Measurements from ENCODE around the gene EIF3I. TPM values are rescaled to one million over a fixed set of nuclear protein-coding genes. Genes with fewer than 3 reads are reported as not detected.

The EIF3I gene
- total RNA-seq, 1 donor from 2014 or later: 284 TPM

DNA sequence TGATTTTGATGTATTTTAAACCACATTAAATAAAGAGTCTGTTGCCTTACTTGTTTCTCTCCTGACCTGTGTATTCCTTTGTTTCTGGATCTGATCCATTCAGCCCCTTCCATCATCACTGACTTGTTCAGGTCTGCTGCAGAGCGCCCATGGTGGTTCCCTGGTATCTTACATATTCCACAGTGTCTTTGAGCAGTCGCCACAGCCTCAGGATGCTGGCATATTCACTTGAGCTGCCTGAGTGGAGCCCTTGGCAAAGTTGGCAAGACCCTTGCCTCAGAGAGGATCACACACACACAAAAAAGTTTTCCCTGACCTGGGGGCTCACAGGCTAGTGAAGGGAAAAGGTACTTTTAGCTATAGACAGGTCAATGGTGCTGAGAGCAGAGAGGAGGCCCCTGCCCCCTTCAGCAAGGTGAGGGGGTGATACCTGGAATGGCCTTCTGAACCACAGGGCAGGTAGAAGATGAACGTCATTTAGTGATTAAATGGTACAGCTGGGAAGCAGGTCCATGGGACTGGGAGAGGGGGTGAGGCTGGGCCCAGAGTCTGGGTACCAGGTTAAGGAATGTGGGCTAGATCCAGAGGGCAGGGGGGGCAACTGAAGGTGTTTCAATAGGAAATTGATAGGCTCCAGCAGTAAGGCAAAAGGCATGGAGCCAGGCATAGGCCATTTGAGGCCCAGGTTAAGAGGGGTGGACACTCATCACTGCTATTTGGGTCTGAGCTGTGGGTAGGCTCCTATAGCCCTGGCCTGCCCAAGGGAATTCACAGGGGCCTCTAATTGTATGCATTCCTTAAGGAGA is 23.8 kb upstream of the EIF3I start:
- DNase-seq (ENCODE audit: low read depth in 2 of 2): no peak

DNA sequence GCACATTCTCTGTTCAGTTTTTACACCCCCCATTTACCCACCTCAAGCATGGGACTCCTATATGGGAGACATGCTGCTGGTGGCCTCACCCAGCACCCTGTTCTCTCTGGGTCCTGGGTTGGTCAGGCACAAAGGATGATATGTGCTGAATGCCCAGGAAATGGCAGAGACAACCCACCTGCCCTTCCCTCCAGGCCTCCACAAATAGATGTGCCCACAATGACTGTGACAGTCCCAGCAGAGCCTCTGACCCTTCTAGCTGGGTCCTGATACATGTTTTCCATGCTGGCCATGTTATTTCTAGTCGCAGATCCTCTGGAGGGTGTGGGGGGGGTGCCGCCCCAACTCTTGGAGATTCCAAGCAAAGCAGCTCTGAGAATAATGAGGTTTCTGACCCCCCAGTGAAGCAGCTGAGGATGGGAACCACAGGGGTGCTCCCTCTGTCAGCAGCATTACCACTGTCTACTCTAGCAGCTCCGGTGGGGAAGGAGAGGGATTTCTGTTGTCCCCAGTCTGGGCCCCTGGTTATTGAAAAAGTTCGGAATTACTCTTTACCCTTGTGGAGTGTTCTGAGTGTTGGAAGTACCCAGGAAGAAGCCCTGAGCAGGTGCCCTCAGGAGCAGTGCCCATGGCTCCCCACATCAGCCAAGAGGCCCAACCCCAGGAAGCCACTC is 23.0 kb upstream of the EIF3I start:
- DNase-seq (ENCODE audit: low read depth in 2 of 2): no peak

DNA sequence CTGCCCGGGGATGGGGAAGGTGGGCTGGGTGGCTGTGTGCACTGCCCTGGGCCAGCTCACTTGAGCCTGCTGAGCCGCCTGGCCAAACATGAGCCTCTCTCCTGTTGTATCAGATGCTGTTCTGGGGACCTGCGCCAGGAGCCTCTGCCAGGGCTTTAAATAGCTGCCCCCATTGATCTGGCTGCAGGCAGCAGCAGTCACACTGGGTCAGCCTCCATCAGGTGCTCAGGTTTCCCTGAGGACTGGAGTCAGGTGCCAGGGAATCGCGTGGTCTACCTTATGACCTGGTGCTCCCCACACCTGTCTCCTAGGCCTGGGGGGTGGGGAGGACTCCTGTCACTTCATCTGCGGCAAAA is 22.5 kb upstream of the EIF3I start:
- DNase-seq (ENCODE audit: low read depth in 2 of 2): no peak

DNA sequence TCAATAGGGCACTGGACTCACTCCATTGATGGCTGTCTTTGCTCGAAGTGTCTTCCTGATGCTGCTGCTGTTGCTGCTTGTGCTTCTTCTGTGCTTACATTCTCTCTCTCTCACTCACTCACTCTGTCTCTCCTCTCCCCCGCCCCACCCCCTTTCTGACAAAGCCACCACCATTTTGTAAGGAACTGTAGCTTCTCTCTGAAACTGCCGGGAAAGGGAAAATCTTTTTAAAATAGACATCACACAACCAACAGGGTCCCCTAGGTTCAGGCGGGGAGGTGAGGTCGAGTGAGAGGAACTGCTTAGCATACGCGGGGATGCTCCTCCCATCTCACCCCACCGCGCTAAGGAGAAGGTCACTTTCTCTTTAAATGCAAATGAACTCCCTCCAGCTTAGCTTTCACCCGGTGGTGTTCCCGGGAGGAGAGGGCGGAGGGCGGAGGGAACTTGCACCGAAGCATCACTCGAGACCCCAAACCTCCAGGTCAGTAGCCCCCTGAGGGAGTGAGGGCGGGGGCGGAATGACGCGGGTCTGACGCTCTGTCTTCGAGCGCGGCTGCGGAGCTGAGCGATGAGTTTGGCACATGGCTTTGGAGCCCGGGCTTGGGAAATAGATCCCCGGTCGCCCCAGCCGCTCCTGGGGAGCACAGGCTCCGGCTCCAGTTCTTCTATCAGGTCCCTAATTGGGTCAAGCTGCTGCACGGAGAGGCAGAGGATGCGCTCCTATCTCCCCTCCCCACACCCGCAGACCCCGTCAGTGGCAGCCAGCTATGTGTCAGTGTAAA is 21.8 kb upstream of the EIF3I start, which contains the start of gene CCDC28B:
CCDC28B (plus strand) TSS at position 370 of the 785 bp plus-strand sequence. CDS start 1,341 bp downstream, outside the sequence.
- DNase-seq (ENCODE audit: low read depth in 2 of 2): peak in 1 of 2 donors; percentile 41

DNA sequence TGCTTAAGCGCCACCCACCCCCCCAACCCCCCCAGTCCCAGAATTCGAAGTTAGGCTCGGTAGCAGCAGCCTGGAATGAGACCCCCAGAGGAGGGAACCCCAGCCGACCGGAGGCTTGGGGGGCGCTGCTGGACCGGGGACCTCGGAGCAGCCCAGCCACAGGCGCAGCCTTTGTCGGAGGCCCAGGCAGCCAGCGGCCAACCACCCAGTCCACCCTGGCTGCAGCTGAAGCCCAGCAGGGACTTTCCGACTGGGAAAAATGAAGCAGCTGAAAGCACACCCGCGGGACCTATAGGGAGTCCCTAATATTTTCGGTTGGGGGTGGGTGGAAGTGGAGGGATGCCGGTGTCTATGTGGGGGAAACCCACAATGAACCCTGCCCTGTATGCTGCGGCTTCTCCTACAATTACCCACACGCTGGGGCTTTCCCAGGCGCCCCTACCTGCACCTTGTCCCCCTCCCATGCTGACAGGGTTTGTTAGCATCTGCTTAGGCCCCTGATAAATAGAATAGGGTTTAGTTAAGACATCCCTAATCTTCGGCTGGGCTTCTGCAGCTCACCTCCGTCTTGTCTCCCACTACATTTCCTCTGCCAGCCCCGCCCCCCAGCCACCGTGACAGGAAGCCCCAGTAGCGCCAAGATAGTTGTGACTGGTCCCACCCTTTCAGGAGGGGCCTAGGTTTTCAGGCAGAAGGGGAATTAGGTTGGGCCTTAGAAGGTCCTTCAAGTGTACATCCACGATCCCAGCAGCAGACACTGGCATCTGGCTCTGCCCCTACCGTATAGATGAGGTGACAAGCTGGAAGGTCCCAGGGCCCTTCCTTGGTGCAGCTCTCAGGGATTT is 21.0 kb upstream of the EIF3I start:
- peak; percentile 60 to 75 for DNase-seq (ENCODE audit: low read depth in 2 of 2)

DNA sequence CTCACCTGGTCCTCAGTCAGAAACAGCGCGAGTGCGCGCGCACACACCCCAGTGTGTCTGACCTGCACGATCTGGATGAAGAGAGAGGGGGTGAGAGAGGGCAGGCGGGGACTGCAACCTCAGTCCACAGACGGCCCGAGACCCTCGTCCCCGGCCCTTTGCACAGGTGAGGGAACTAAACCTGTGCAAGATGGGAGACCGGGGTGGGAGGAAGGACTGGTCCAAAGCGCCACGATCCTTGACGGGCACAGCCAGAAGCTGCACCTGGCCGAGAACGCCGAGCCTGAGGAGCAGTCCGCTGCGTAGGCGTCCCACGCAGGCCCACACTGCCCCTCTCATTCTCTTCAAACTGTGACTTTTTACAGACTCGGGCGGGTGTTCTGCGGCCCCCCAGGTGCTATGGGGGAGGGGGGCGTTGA is 17.3 kb upstream of the EIF3I start:
- DNase-seq (ENCODE audit: low read depth in 2 of 2): no peak

DNA sequence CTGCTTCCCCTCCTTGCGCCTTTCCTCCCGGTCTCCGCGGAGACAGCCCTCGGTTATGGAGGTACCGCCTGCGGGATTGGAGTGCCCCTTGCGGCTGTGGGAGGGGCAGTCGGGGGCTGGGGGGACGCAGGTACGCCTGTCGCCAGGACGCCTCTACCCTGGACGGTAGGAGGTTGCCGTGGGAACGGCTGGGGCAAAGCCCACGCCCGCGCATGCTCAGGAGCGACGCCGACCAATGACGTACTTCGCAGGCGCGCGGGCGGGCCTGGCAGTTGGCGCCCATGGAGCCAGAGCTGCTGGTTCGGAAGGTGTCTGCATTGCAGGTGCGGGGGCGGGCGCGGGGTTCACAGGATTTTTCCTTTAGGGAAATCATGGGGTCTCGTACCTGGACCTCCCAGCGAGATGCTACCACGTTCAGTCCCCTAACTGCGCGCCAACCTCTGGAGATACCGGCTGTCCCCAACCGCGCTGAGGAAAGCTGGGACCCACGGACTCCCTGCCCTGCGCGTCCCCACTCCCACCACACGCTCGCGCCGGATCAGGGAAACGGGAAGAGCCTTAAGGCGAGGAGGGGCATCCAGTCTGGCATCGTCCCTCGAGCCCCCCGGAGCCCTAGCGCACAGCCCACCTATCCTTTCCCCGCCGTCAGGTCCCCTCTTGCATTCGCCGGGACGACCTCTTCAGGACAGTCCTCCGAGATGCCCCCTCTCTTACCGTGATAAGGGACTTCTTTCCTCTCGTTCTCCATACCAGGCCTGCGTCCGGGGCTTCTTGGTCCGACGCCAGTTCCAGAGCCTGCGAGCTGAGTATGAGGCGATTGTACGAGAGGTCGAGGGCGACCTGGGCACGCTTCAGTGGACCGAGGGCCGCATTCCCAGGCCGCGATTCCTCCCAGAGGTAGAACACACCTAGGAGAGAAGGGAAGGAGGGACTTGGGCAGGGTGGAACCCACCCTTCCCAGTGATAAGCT is 16.5 kb upstream of the EIF3I start, which contains the start of gene IQCC:
IQCC (plus strand) TSS at position 271 of the 970 bp plus-strand sequence; CDS start at position 282, 11 bp downstream.
- DNase-seq (ENCODE audit: low read depth in 2 of 2): peak; percentile 66 to 84

DNA sequence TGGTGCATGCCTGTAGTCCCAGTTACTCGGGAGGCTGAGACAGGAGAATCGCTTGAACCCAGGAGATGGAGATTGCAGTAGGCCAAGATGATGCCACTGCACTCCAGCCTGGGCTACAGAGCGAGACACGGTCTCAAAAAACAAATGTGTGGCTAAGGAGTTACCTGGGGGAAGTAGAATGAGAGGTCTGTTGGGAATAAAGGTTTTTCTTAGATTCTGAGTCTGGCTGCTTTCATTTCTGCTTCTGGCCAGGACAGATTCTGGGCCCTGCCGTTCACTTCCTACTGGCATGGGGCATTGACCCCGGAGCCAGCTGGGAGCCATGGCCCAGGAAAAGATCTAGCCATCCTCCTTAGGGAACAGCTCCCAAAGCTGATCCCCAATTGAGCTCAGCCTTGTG is 13.7 kb upstream of the EIF3I start:
- DNase-seq (ENCODE audit: low read depth in 2 of 2): no peak

DNA sequence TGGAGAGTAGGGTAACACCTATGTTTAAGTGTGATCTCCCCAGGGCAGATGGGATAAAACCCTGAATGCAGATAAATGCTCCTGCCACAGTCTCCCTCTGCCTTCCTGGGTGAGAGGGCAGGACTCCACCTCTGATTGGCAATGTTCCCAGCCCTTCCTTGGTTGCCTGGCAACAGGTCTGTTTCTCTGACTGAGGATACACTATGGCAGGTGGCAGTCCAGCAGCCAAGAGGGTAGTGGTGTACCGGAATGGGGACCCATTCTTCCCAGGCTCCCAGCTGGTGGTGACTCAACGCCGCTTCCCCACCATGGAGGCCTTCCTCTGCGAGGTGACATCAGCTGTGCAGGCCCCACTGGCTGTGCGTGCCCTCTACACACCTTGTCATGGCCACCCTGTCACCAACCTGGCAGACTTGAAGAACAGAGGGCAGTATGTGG is 13.3 kb upstream of the EIF3I start, which contains the start of gene DCDC2B:
DCDC2B (plus strand) TSS at position 199 of the 438 bp plus-strand sequence; CDS start at position 204, 5 bp downstream.
- DNase-seq (ENCODE audit: low read depth in 2 of 2): no peak

DNA sequence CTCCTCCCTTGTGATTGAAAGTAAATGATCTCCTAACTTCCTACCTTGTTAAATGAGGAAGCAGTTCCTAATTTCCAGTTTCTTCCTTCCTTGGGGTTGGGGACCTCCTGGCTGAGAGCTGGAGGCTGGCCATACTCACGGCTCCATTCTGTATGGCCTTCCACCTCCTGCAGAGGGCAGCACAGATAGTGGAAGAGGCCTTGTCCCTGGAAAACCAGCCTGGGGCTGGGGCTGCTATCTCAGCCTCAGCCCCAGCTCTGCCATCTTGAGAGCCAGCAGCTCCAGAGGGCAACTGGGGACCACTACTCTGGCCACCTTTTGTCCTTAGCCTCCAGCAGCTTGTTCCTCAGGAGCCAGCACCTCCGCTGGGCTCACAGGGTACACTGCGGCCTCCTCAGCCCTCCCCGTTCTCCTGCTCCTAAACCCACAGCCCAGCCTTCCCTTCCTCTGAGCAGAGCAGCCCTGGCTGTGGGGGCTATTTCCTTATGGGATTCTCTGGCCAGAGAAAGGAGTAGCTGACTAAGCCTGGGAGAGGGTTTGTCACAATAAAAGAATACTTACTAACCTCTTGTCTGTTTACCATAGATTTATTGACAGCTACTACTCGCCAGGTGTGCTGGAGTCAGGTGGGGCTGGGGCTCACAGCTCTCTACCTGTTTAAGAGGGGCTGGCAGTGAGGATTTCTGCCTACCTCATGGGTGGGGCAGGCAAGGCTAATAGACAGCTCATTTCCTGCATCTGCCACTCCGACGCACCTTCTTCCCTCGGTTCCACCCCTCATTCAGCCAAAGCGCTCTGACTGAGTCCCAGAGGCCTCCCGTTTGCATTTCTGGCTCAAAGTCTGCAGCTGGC is 6.4 kb upstream of the EIF3I start:
- peak; percentile 55 to 77 for DNase-seq (ENCODE audit: low read depth in 2 of 2)

DNA sequence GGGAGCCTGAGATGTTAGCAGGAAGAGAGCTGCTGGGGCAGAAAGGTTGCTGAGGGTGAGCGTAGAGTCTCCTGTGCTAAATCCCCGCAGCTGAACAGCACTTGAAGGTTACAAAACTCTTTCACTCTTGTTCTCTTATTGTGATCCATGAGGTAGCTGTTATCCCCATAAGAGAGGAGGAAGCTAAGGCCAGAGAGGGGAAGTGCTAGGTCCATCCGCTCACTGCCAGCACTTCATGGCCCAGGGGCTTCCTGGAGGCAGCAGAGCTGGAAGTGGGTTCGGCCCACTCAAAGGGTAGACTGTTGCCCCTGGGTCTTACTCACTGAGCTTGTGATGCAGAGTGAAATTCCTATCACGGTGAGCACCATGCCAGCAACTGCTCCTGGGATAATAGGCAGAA is 5.6 kb upstream of the EIF3I start:
- DNase-seq (ENCODE audit: low read depth in 2 of 2): peak in 1 of 2 donors; percentile 20

DNA sequence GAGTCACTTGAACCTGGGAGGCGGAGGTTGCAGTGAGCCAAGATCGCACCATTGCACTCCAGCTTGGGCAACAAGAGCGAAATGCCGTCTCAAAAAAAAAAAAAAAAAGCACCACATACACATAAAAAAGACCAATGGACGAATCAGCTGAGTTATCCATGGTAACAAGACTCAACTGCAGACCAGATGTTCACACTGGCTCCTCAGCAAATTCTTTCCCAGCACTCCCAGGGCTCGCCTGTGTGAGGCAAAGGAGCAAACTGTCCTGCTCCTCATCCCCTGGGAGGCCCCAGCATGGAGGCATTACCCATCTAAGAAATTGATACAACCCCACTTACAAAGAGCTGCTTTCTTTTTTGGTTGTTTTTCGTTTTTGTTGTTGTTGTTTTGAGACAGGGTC is 3.2 kb upstream of the EIF3I start:
- no peak for DNase-seq (ENCODE audit: low read depth in 2 of 2)

DNA sequence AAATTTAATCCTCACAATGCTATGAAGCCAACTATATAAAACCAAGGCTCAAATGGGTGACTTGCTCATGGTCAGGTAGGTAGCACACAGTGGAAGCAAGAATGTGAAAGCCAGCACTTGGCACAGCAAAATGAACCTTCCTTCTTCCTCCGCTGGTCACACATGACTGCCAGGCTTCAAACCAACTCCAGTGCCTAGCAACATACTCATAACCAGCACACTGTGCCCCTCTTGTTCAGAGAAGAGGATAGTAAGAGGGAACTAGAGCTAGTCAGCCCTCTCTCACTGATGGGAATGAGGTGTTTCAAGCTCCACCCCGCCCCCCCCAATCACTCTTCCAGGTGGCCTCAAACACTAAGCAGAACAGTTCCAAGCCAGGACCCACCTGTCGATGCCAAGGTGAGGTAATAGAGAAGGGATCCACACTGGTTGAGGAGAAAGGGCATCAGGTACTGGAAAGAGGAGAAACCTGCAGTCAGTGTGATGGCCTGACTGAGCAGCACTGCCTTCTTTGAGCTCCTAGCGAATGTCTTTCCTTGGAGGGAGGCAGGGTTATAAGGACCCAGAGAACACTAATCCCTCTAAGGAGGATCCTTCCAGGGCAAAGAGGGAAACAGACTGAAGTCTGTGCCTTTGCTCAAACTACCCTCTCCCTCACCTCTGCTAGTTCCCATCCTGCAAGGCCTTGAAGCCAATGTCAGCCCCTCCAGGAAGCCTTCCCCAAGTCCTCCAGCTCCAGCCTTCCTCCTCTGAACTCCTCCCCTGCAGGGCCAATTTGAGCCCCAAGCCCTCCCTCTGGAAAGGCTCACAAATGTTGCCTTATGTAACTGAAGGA is 1.2 kb upstream of the EIF3I start:
- no peak for DNase-seq (ENCODE audit: low read depth in 2 of 2)

DNA sequence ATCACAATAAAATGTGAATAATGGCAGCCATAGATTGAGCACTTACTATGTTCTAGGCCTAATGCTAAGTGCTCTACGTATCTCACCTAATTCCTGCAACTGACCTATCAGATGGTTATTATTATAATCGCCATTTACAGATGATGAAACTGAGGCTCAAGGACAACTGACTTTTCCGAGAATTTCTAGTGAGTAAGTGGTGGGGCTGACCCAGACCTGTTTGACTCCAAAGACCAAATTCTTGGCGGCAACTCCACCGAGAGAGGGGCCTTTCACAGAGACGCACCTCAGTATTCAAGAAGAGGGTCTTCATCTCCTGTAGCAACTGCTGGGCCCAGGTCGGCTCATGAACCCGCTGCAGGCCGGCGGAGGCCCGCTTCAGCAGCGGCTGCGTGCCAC is 627 bp upstream of the EIF3I start:
- DNase-seq (ENCODE audit: low read depth in 2 of 2): no peak

DNA sequence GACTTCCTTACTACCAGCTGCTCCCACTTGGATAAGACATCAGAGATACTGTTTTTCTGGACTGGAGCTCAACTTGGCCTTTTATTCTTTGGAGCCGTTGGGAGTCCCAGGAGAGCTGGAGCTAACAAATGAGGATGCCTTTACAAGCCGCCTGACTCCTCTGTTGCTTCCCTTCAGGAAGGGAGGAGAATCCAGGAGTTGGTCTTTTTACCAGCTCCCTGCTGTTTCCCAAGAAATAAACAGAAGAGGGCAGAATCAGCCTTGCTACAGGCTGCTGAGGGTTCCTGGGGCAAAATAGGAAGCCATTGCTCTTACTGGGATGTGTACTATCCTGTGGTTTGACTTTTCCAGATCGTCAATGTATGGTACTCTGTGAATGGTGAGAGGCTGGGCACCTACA is 1.5 kb downstream of the EIF3I start:
- DNase-seq (ENCODE audit: low read depth in 2 of 2): peak in 1 of 2 donors; percentile 52

DNA sequence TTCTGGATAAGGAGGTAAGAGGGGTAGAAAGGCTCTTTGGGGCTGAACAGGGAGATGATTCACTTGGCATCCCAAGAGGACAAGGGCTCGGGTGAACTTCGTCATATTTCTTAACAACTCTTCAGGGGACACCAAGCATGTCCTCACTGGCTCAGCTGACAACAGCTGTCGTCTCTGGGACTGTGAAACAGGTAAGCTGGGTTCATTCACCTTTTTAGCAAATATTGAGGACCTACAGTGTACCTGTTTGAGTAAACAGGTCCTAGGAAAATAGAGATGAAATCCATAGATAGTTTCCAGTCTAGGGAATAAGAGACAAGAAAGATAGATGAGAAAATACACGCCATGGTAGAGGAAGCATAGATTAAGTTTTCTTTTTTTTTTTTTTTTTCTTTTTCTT is 2.1 kb downstream of the EIF3I start:
- no peak for DNase-seq (ENCODE audit: low read depth in 2 of 2)

DNA sequence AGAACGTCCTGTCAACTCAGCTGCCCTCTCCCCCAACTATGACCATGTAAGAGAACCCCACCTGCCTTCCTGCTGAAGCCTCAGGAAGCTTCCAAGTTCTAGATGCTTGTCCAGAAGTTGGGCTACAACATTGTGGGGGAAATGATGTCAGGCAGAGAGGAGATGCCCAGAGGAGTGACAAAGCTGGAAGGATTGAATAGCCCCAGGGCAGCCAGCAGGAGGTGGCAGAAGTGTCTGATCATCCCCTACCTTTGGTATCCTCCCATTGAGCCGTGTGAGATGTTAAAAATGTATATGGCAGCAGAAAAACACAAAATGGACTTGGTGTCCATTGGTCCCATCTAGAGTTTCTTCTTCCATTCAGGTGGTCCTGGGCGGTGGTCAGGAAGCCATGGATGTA is 6.6 kb downstream of the EIF3I start:
- DNase-seq (ENCODE audit: low read depth in 2 of 2): no peak

Measured in dermis microvascular lymphatic vessel endothelial cell (primary cell).